Measurements from ENCODE around the gene PLA2G6. TPM values are rescaled to one million over a fixed set of nuclear protein-coding genes. Genes with fewer than 3 reads are reported as not detected.
"Not testable (repeated sequence)": the region's sequence is repeated elsewhere in the genome, so short reads cannot be mapped to it uniquely, and the experiment has no call there.

PLA2G6 gene
- polyA plus RNA-seq, 2 of the 4 experiments (the other 2 are of a cell fraction): 7.4 to 7.6 TPM

- no peak for TF ChIP-seq HOXB5 (CRISPR knock-in tag; IDR thresholded peaks at IDR 0.05)
- TF ChIP-seq ZSCAN20 (CRISPR knock-in tag; IDR thresholded peaks at IDR 0.05): no peak
- no peak for TF ChIP-seq SREBF2 (IDR thresholded peaks at IDR 0.05)
- TF ChIP-seq FOSB (CRISPR knock-in tag; IDR thresholded peaks at IDR 0.05): no peak
- no peak for TF ChIP-seq HES2 (IDR thresholded peaks at IDR 0.05)
- no peak for TF ChIP-seq HOXB13 (CRISPR knock-in tag; IDR thresholded peaks at IDR 0.05; ENCODE audit: low read depth)
- no peak for TF ChIP-seq RNF2 (IDR thresholded peaks at IDR 0.05; ENCODE audit: borderline replicate concordance, low read depth)
- TF ChIP-seq HEYL (CRISPR knock-in tag; IDR thresholded peaks at IDR 0.05): no peak
- no peak for TF ChIP-seq ZC3H11A (IDR thresholded peaks at IDR 0.05)
- TF ChIP-seq CHD2 (IDR thresholded peaks at IDR 0.05; ENCODE audit: low read length, partially characterized antibody): no peak
- TF ChIP-seq CBX8 (IDR thresholded peaks at IDR 0.05): no peak
- TF ChIP-seq TFCP2L1 (CRISPR knock-in tag; IDR thresholded peaks at IDR 0.05): no peak
- no peak for TF ChIP-seq POLR2A (IDR thresholded peaks at IDR 0.05; ENCODE audit: low read length)
- TF ChIP-seq E2F6 (IDR thresholded peaks at IDR 0.05; ENCODE audit: borderline replicate concordance, low read depth): no peak
- peak; percentile 61 for TF ChIP-seq BHLHE40 (IDR thresholded peaks at IDR 0.05; ENCODE audit: low read depth, low read length)
- no peak for TF ChIP-seq REST (IDR thresholded peaks at IDR 0.05)
- TF ChIP-seq MAX (IDR thresholded peaks at IDR 0.05): peak; percentile 69
- no peak for TF ChIP-seq ELK1 (IDR thresholded peaks at IDR 0.05; ENCODE audit: low read depth, low read length)
- TF ChIP-seq EHF (CRISPR knock-in tag; IDR thresholded peaks at IDR 0.05): no peak
- TF ChIP-seq KDM1A (IDR thresholded peaks at IDR 0.05; ENCODE audit: low read depth): no peak
- TF ChIP-seq FOSL2 (IDR thresholded peaks at IDR 0.05): 0 out of 2 replicates have a peak, but pooled peaks have one; percentile 17
- peak; percentile 92 for TF ChIP-seq FOSL2 (CRISPR knock-in tag; IDR thresholded peaks at IDR 0.05)
- no peak for TF ChIP-seq ESRRA (IDR thresholded peaks at IDR 0.05; ENCODE audit: borderline replicate concordance, low read length)
- no peak for TF ChIP-seq MYC (IDR thresholded peaks at IDR 0.05; ENCODE audit: borderline replicate concordance, low read length)
- no peak for TF ChIP-seq MAFK (IDR thresholded peaks at IDR 0.05; ENCODE audit: partially characterized antibody)
Measured at GRCh38 chr22:38177926-38178604, 3.6 kb downstream of the PLA2G6 start (continued).

GRCh38 chr22:38177571-38177925 lies 4.1 kb downstream of the PLA2G6 start:
- 27% methylated on average over 7 of the region's 9 CpGs for WGBS (ENCODE audit: missing lambda C conversion rate)
- peak overlapping the region; percentile 92 to 94; a peak in 5 of 6 replicates for H3K27ac ChIP-seq
- DNase-seq (ENCODE audit: low read depth in 1 of 2, low spot score in 1 of 2); POLR2A ChIA-PET; H3K4me3 ChIP-seq; FAIRE-seq; ATAC-seq; H3K9me3 ChIP-seq: not testable (repeated sequence)
- CTCF ChIA-PET: interaction anchor here (1.1 to 3.6 kb wide), 3 partner anchors 11 to 125 kb away, joined by 3 to 19 read pairs (median 5); no protein-coding TSS in a partner anchor
- H3K4me2 ChIP-seq: peak overlapping the region; percentile 89
- H3K4me1 ChIP-seq: peaks cover 49% of the 10 kb centered on the region
